ENCODE data around the gene DNAJB1. TPM values are rescaled to one million over a fixed set of nuclear protein-coding genes. Genes with fewer than 3 reads are reported as not detected.
"Not testable (repeated sequence)": the region's sequence is repeated elsewhere in the genome, so short reads cannot be mapped to it uniquely, and the experiment has no call there.

Gene DNAJB1
- total RNA-seq, 4 donors from 2014 or later: 96.2 to 107 (median 99.6) TPM

DNA sequence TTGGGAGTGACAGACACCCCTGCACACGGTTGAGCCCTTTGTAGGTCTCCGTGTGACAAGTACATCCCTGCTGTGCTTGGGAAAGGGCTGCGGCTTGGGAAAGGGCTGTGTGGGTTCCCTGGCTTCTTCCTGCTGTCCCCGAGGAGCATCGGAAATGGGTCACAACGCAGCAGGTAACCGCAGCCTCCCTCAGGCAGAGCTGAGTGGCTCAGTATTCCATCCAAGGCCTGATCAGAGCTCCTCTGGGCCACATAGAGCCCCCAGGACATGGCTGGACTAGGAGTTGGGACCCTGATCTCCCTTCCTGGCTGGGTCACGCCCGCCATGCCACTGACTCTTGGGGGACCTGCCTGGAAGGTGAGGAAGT lies 27.5 kb upstream of the DNAJB1 start:
- 57 to 59% methylated on average over 9 of the region's 9 CpGs for WGBS, 2 donors
- TF ChIP-seq, protein P1, sequence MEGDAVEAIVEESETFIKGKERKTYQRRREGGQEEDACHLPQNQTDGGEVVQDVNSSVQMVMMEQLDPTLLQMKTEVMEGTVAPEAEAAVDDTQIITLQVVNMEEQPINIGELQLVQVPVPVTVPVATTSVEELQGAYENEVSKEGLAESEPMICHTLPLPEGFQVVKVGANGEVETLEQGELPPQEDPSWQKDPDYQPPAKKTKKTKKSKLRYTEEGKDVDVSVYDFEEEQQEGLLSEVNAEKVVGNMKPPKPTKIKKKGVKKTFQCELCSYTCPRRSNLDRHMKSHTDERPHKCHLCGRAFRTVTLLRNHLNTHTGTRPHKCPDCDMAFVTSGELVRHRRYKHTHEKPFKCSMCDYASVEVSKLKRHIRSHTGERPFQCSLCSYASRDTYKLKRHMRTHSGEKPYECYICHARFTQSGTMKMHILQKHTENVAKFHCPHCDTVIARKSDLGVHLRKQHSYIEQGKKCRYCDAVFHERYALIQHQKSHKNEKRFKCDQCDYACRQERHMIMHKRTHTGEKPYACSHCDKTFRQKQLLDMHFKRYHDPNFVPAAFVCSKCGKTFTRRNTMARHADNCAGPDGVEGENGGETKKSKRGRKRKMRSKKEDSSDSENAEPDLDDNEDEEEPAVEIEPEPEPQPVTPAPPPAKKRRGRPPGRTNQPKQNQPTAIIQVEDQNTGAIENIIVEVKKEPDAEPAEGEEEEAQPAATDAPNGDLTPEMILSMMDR (IDR thresholded peaks at IDR 0.05): no peak
- no peak for TF ChIP-seq POLR2A (IDR thresholded peaks at IDR 0.05)
- intact Hi-C loops (cut with DNase I; ENCODE audit: low total_unique reads): no loop called here
- H3K4me3 ChIP-seq (ENCODE audit: low read depth, poor library complexity, severe bottlenecking): no peak overlapping the region
- no peak for DNase-seq (ENCODE audit: low spot score in 2 of 2)

DNA sequence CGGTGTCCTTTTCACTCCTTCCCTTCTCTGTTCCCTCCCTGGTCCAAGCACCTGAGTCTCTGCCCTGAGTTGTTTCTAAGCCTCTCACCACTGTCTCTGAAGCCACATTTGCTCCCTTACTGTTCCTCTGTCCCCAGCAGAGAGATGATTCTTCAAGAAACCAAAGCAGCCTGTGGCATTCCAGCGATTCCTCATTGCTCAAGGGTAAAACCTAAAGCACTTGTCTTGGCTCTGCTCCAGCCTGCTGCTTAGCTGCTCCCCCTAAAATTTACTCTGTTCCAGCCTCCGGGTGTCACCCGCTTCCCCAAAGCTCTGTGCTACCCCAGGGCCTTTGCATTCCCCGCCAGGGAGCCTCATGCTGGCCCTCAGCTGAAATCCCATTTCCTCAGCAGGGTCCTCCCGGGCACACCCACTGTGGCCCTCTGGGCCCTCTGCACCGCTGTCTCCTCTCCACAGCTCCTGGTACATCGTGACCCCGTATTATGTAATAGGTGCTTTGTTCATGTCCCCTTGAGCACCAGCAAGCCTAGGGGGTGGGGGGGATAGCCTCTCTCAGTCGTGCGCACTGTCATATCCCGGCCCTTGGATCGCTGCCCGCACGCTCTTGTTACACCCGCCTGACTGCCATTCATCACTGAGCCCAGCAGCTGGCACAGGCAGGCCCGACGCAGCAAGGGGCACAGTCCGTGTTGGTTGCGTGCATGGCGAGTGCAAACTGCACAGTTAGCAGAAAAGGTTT lies 26.9 kb upstream of the DNAJB1 start:
- no peak for DNase-seq (ENCODE audit: low spot score in 2 of 2)
- intact Hi-C loops (cut with DNase I; ENCODE audit: low total_unique reads): no loop called here
- no peak for TF ChIP-seq POLR2A (IDR thresholded peaks at IDR 0.05)
- TF ChIP-seq, protein P1 (IDR thresholded peaks at IDR 0.05): no peak
- H3K4me3 ChIP-seq (ENCODE audit: low read depth, poor library complexity, severe bottlenecking): no peak overlapping the region
- 55 to 66% methylated on average over 15 to 21 of the region's 21 CpGs for WGBS, 2 donors

DNA sequence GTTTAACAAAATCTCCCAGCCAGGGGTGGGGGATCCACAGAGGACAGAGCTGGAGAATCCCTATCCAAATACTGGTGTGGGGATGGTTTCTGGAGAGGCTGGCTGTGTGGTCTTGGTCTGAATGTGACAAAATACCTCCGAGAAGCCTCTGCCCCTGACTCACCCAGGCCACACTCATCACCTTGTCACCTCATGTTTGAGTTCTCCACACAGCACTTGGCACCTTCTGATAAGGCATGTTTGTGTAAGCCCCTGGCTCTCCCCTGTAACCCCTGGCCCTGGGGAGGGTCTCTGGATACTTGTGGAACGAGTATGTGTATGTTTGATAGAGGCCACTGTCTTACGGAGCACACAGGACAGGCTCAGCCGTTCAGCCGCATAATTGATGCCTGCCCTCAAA lies 25.9 kb upstream of the DNAJB1 start:
- H3K4me3 ChIP-seq (ENCODE audit: low read depth, poor library complexity, severe bottlenecking): no peak overlapping the region
- WGBS, 2 donors: 72 to 76% methylated on average over 5 of the region's 5 CpGs
- TF ChIP-seq, protein P1 (IDR thresholded peaks at IDR 0.05): no peak
- no peak for TF ChIP-seq POLR2A (IDR thresholded peaks at IDR 0.05)
- intact Hi-C loops (cut with DNase I; ENCODE audit: low total_unique reads): no loop called here
- no peak for DNase-seq (ENCODE audit: low spot score in 2 of 2)

DNA sequence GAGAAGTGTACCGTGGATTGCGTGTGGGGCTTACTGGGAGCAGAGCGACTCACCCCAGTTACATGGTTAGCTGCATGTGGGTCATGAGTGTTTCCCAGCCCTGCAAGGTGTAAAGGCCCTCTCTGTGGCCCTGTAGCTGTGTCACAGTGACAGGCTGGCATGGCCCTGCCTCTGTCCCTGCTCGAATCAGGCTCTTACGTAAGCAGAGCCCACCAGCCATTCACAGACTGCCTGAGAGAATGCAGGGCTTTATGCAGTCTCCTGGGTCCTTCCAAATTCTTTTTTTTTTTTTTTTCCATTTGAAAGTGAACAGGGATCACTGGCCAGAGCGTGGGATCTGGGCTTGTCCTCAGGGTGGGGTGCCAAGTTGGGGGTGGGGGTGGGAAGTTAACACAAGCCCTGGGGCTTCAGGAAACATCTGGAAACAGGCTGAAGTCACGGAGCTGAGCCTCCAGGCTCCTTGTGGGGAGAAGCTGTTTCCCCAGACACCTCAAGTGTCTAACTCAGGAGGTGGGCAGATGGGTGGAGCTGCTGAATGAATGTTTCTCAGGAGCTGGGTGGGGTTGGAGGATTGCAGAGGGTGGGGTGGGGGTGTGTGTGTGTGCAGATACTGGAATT lies 24.6 kb upstream of the DNAJB1 start:
- H3K4me3 ChIP-seq (ENCODE audit: low read depth, poor library complexity, severe bottlenecking): no peak overlapping the region
- WGBS, 2 donors: 25 to 31% methylated on average over 7 of the region's 7 CpGs
- intact Hi-C loops (cut with DNase I; ENCODE audit: low total_unique reads): no loop called here
- TF ChIP-seq POLR2A (IDR thresholded peaks at IDR 0.05): no peak
- TF ChIP-seq, protein P1 (IDR thresholded peaks at IDR 0.05): no peak
- no peak for DNase-seq (ENCODE audit: low spot score in 2 of 2)

DNA sequence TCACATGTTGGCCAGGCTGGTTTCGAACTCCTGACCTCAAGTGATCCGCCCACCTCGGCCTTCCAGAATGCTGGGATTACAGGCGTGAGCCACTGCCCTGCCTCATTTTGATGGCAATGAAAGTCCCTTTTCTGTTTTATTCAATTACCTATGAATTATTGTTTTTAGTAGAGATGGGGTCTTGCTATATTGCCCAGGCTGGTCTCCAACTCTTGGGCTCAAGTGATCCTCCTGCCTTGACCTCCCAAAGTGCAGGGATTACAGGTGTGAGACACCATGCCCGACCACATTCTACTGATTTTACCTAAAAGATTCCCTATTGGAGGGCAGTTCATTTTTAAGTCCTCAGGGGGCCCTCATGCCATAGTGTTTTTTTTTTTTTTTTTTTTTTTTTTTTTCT lies 23.8 kb upstream of the DNAJB1 start:
- intact Hi-C loops (cut with DNase I; ENCODE audit: low total_unique reads); DNase-seq (ENCODE audit: low spot score in 2 of 2); H3K4me3 ChIP-seq (ENCODE audit: low read depth, poor library complexity, severe bottlenecking): not testable (repeated sequence)
- WGBS, 2 donors: 79 to 88% methylated on average over 5 of the region's 5 CpGs

DNA sequence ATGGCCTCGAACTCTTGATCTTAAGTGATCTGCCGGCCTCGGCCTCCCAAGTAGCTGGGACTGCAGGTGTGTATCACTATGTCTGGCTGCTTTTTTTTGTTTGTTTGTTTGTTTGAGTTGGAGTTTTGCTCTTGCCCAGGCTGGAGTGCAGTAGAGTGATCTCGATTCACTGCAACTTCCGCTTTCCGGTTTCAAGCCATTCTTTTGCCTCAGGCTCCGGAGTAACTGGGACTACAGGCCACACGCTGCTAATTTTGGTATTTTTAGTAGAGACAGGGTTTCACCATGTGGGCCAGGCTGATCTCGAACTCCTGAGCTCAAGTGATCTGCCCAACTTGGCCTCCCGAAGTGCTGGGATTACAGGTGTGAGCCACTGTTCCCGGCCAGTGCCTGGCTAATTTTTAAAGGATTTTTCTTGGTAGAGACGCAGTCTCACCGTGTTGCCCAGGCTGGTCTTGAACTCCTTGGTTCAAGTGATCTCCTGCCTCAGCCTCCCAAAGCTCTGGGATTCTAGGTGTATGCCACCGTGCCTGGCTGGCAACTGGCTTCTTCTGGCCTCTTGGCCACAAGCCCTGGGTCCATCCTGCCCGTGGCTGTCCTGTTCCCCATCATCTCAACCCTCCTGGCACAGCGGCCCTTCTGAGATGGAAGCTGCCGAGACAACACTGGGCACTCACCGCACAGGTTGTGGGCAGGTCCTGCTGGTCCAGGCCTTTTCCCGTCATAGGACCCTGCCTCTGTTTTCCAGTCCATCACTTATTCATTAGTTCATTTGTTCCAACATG lies 22.7 kb upstream of the DNAJB1 start:
- WGBS, 2 donors: 69 to 76% methylated on average over 19 of the region's 19 CpGs
- TF ChIP-seq, protein P1 (IDR thresholded peaks at IDR 0.05): no peak
- TF ChIP-seq POLR2A (IDR thresholded peaks at IDR 0.05): no peak
- intact Hi-C loops (cut with DNase I; ENCODE audit: low total_unique reads): no loop called here

More for the DNA sequence above, 22.7 kb upstream of the DNAJB1 start:
- no peak overlapping the region for H3K4me3 ChIP-seq (ENCODE audit: low read depth, poor library complexity, severe bottlenecking)
- no peak for DNase-seq (ENCODE audit: low spot score in 2 of 2)
